ENCODE results near the gene RNASE12.

GRCh38 chr14:20612403-20612802 lies 21.2 kb upstream of the RNASE12 start:
- no peak for TF ChIP-seq POLR2A (IDR thresholded peaks at IDR 0.05; ENCODE audit: low read depth, low read length)
- TF ChIP-seq CTCF (IDR thresholded peaks at IDR 0.05; ENCODE audit: extremely low read depth in 1 of 2, insufficient read depth in 1 of 2, low read depth in 1 of 2, low read length in 2 of 2), result no peak
- no peak for TF ChIP-seq MAX (IDR thresholded peaks at IDR 0.05; ENCODE audit: insufficient read depth, insufficient read length)
- no peak for TF ChIP-seq POLR2AphosphoS5 (IDR thresholded peaks at IDR 0.05; ENCODE audit: insufficient read depth, low read depth, low read length)
- TF ChIP-seq GATA2 (IDR thresholded peaks at IDR 0.05; ENCODE audit: insufficient read depth, insufficient read length, low read depth, low read length), result no peak
- no peak for TF ChIP-seq EZH2 (IDR thresholded peaks at IDR 0.05; ENCODE audit: borderline replicate concordance, low read depth, low read length, severe bottlenecking)
- no peak for TF ChIP-seq JUN (IDR thresholded peaks at IDR 0.05; ENCODE audit: borderline replicate concordance, insufficient read depth, insufficient read length, low read depth)
- no peak for TF ChIP-seq FOS (IDR thresholded peaks at IDR 0.05; ENCODE audit: borderline replicate concordance, insufficient read depth, low read length)
